K562 (cell line): ENCODE data around the gene SLC39A11.

ENCODE experiments used
- ATF7 ChIP-seq: fragments of 450-650 bp; IDR thresholded peaks from 2 replicates; pipeline ENCODE4 v1.7.1; 2014; ENCODE audit warnings: mild to moderate bottlenecking, moderate library complexity
- EP300 ChIP-seq: IDR thresholded peaks from 2 replicates; pipeline ENCODE4 v1.6.1; 2012; ENCODE audit warnings: low read length, improper control_type of control experiment
- L3MBTL2 ChIP-seq: fragments of 450-650 bp; IDR thresholded peaks from 2 replicates; pipeline ENCODE4 v1.6.1; 2016; ENCODE audit warnings: mild to moderate bottlenecking, moderate library complexity
- PKNOX1 ChIP-seq: fragments of 450-650 bp; IDR thresholded peaks from 2 replicates; pipeline ENCODE4 v1.6.1; 2016
- TF ChIP-seq, protein P1 (sequence below), 2 experiments: fragments of 450-650 bp in 1 of 2; sonication (generic) in 1 of 2; formaldehyde crosslinking; conservative IDR thresholded peaks; 2 replicates each; pipeline versions ENCODE4 v1.4.0 to v1.8.1; 2020 to 2022; ENCODE audit warnings: mild to moderate bottlenecking in 1 of 2, missing genetic modification reagents in 1 of 2
- TF ChIP-seq, protein P2 (sequence below): fragments of 200-600 bp; sonication (generic); IDR thresholded peaks from one replicate; pipeline ENCODE4 v1.6.1; 2012; ENCODE audit warnings: mild to moderate bottlenecking, low read depth, low read length, inconsistent platforms

DNA sequence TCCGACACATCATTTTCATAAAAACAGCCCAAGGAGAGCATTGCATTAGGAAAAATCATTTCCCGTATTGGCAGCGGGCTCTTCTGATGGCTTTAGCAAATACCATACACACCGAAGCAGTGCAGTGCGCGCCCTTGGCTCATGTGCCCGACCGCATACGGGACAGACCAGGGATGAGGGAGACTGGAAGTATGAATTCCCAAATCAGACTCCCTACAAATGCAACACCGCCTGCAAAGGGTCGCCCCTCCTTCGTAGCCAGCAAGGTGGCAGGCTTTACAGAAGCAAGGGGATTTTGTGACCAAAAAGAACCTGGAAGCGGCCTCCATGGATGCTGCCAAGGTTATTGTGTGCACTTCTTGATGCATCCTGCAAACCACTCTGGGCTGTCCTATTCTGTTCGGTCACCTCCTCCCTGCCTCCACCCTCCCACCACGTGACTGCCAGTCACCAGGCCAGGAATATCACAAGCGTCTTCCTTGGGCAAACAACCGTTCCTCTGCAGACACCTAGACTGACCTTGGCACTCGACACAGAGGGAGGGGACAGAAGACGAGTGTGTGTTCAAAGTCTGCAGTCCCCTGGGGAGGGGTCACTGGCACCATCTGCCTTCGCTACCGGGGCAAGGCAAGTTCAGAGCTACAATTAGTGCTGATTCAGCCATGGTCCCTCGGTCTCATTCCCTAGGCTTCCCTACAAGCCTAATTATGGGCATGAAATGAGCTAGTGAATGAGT is 460.4 kb downstream of the SLC39A11 start:
- no peak for TF ChIP-seq ATF7
- no peak for TF ChIP-seq PKNOX1
- no peak for TF ChIP-seq EP300
- TF ChIP-seq, protein P1, sequence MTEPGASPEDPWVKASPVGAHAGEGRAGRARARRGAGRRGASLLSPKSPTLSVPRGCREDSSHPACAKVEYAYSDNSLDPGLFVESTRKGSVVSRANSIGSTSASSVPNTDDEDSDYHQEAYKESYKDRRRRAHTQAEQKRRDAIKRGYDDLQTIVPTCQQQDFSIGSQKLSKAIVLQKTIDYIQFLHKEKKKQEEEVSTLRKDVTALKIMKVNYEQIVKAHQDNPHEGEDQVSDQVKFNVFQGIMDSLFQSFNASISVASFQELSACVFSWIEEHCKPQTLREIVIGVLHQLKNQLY (CRISPR knock-in tag; conservative IDR thresholded peaks at IDR 0.05) = no peak
- TF ChIP-seq, protein P2, sequence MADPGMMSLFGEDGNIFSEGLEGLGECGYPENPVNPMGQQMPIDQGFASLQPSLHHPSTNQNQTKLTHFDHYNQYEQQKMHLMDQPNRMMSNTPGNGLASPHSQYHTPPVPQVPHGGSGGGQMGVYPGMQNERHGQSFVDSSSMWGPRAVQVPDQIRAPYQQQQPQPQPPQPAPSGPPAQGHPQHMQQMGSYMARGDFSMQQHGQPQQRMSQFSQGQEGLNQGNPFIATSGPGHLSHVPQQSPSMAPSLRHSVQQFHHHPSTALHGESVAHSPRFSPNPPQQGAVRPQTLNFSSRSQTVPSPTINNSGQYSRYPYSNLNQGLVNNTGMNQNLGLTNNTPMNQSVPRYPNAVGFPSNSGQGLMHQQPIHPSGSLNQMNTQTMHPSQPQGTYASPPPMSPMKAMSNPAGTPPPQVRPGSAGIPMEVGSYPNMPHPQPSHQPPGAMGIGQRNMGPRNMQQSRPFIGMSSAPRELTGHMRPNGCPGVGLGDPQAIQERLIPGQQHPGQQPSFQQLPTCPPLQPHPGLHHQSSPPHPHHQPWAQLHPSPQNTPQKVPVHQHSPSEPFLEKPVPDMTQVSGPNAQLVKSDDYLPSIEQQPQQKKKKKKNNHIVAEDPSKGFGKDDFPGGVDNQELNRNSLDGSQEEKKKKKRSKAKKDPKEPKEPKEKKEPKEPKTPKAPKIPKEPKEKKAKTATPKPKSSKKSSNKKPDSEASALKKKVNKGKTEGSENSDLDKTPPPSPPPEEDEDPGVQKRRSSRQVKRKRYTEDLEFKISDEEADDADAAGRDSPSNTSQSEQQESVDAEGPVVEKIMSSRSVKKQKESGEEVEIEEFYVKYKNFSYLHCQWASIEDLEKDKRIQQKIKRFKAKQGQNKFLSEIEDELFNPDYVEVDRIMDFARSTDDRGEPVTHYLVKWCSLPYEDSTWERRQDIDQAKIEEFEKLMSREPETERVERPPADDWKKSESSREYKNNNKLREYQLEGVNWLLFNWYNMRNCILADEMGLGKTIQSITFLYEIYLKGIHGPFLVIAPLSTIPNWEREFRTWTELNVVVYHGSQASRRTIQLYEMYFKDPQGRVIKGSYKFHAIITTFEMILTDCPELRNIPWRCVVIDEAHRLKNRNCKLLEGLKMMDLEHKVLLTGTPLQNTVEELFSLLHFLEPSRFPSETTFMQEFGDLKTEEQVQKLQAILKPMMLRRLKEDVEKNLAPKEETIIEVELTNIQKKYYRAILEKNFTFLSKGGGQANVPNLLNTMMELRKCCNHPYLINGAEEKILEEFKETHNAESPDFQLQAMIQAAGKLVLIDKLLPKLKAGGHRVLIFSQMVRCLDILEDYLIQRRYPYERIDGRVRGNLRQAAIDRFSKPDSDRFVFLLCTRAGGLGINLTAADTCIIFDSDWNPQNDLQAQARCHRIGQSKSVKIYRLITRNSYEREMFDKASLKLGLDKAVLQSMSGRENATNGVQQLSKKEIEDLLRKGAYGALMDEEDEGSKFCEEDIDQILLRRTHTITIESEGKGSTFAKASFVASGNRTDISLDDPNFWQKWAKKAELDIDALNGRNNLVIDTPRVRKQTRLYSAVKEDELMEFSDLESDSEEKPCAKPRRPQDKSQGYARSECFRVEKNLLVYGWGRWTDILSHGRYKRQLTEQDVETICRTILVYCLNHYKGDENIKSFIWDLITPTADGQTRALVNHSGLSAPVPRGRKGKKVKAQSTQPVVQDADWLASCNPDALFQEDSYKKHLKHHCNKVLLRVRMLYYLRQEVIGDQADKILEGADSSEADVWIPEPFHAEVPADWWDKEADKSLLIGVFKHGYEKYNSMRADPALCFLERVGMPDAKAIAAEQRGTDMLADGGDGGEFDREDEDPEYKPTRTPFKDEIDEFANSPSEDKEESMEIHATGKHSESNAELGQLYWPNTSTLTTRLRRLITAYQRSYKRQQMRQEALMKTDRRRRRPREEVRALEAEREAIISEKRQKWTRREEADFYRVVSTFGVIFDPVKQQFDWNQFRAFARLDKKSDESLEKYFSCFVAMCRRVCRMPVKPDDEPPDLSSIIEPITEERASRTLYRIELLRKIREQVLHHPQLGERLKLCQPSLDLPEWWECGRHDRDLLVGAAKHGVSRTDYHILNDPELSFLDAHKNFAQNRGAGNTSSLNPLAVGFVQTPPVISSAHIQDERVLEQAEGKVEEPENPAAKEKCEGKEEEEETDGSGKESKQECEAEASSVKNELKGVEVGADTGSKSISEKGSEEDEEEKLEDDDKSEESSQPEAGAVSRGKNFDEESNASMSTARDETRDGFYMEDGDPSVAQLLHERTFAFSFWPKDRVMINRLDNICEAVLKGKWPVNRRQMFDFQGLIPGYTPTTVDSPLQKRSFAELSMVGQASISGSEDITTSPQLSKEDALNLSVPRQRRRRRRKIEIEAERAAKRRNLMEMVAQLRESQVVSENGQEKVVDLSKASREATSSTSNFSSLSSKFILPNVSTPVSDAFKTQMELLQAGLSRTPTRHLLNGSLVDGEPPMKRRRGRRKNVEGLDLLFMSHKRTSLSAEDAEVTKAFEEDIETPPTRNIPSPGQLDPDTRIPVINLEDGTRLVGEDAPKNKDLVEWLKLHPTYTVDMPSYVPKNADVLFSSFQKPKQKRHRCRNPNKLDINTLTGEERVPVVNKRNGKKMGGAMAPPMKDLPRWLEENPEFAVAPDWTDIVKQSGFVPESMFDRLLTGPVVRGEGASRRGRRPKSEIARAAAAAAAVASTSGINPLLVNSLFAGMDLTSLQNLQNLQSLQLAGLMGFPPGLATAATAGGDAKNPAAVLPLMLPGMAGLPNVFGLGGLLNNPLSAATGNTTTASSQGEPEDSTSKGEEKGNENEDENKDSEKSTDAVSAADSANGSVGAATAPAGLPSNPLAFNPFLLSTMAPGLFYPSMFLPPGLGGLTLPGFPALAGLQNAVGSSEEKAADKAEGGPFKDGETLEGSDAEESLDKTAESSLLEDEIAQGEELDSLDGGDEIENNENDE = no peak
- TF ChIP-seq L3MBTL2 = no peak
